HepG2 (cell line): ENCODE results near the gene LRRC3C. TPM values are rescaled to one million over a fixed set of nuclear protein-coding genes. Genes with fewer than 3 reads are reported as not detected.
A peak's percentile ranks its signal among the peaks of the same experiment; 100 is the strongest.

Experiments
- AHDC1 ChIP-seq: sonication (generic); formaldehyde crosslinking; IDR thresholded peaks from 2 replicates; pipeline ENCODE4 v1.5.1; 2020; ENCODE audit warnings: mild to moderate bottlenecking, missing genetic modification reagents, borderline replicate concordance
- CERS6 ChIP-seq: sonication (generic); formaldehyde crosslinking; IDR thresholded peaks from 2 replicates; pipeline ENCODE4 v1.5.0; 2020; ENCODE audit warnings: missing genetic modification reagents
- IKZF5 ChIP-seq: IDR thresholded peaks from 2 replicates; pipeline ENCODE4 v1.6.1; 2018; ENCODE audit warnings: missing genetic modification reagents, mild to moderate bottlenecking, missing compliant biosample characterization
- KDM1A ChIP-seq: IDR thresholded peaks from 2 replicates; pipeline ENCODE4 v1.6.1; 2016; ENCODE audit warnings: missing compliant biosample characterization
- KDM5A ChIP-seq: fragments of 200-600 bp; sonication (generic); IDR thresholded peaks from 2 replicates; pipeline ENCODE4 v1.7.0; 2018; ENCODE audit warnings: antibody characterized with exemption, mild to moderate bottlenecking, low read length, borderline replicate concordance
- MED8 ChIP-seq: sonication (generic); formaldehyde crosslinking; IDR thresholded peaks from 2 replicates; pipeline ENCODE4 v1.8.1; 2023; ENCODE audit warnings: mild to moderate bottlenecking, missing genetic modification reagents; ENCODE audit not compliant: insufficient replicate concordance
- PCBP1 ChIP-seq: fragments of 200-400 bp; formaldehyde crosslinking; IDR thresholded peaks from 2 replicates; pipeline ENCODE4 v1.6.1; 2017; ENCODE audit warnings: mild to moderate bottlenecking, low read depth, low read length, borderline replicate concordance
- PRDM4 ChIP-seq: sonication (generic); formaldehyde crosslinking; IDR thresholded peaks from 2 replicates; pipeline ENCODE4 v1.9.0; 2021; ENCODE audit warnings: missing genetic modification reagents, borderline replicate concordance
- REL ChIP-seq: sonication (generic); formaldehyde crosslinking; conservative IDR thresholded peaks from 2 replicates; pipeline ENCODE4 v1.8.0; 2022; ENCODE audit warnings: mild to moderate bottlenecking, missing genetic modification reagents, moderate library complexity
- STAG1 ChIP-seq: sonication (generic); formaldehyde crosslinking; IDR thresholded peaks from 2 replicates; pipeline ENCODE4 v1.4.0; 2020; ENCODE audit warnings: missing genetic modification reagents
- TOE1 ChIP-seq: sonication (generic); formaldehyde crosslinking; IDR thresholded peaks from 2 replicates; pipeline ENCODE4 v1.4.0; 2020; ENCODE audit warnings: mild to moderate bottlenecking, missing genetic modification reagents
- ZFAT ChIP-seq: sonication (generic); formaldehyde crosslinking; conservative IDR thresholded peaks from 2 replicates; pipeline ENCODE4 v1.8.1; 2023; ENCODE audit warnings: missing genetic modification reagents, inconsistent platforms
- ZNF251 ChIP-seq: sonication (generic); formaldehyde crosslinking; IDR thresholded peaks from 2 replicates; pipeline ENCODE4 v1.9.0; 2021; ENCODE audit warnings: mild to moderate bottlenecking, missing genetic modification reagents
- ZNF274 ChIP-seq: sonication (generic); formaldehyde crosslinking; IDR thresholded peaks from 2 replicates; pipeline ENCODE4 v1.5.1; 2020; ENCODE audit warnings: mild to moderate bottlenecking, missing genetic modification reagents
- ZNF703 ChIP-seq: sonication (generic); formaldehyde crosslinking; IDR thresholded peaks from 2 replicates; pipeline ENCODE4 v1.5.1; 2020; ENCODE audit warnings: missing genetic modification reagents, mild to moderate bottlenecking, moderate library complexity, borderline replicate concordance
- ZNF737 ChIP-seq: sonication (generic); formaldehyde crosslinking; IDR thresholded peaks from 2 replicates; pipeline ENCODE4 v1.5.0; 2020; ENCODE audit warnings: missing genetic modification reagents, mild to moderate bottlenecking, borderline replicate concordance
- ZNF766 ChIP-seq: sonication (generic); formaldehyde crosslinking; IDR thresholded peaks from 2 replicates; pipeline ENCODE4 v1.5.0; 2020; ENCODE audit warnings: missing genetic modification reagents, borderline replicate concordance
- polyA plus RNA-seq, 8 experiments: library from polyadenylated mRNA; depleted of rRNA in 3 of 8; stranded (reverse) in 7 of 8; unstranded in 1 of 8; fragments of >200 nt; fragmentation: Illumina TruSeq in 4 of 8; extraction: Trizol in 4 of 8; gene quantifications; 2 replicates each; pipeline versions ENCODE4 v1.2.1 to v1.2.3, GENCODE V29; 2011 to 2016; ENCODE audit warnings: low read depth in 4 of 8, missing spikeins in 1 of 8, mixed read lengths in 1 of 8; ENCODE audit not compliant: insufficient read depth in 1 of 8
- total RNA-seq, 5 experiments: library from RNA; depleted of rRNA; stranded (reverse); fragments of >200 nt; fragmentation: Illumina TruSeq; extraction: Trizol; gene quantifications; 2 replicates each; pipeline ENCODE4 v1.2.3, GENCODE V29; 2016; ENCODE audit warnings: low read depth in 1 of 5

Gene LRRC3C
- total and polyA plus RNA-seq, 2 of the 13 experiments (the other 11 are each of a cell fraction or from before 2014, with no cell fraction given): 0.17 TPM; not detected in 1

GRCh38 chr17:39927929-39928857 lies 661 bp downstream of the LRRC3C start (continued):
- TF ChIP-seq ZNF766 (CRISPR knock-in tag) (no peak), IKZF5 (no peak), MED8 (CRISPR knock-in tag) (peak; percentile 6), AHDC1 (CRISPR knock-in tag) (no peak), ZNF251 (CRISPR knock-in tag) (no peak; the same call in 1 of the 2 replicates), PCBP1 (no peak), KDM5A (0 out of 2 replicates have a peak, but pooled peaks have one; percentile 22), PRDM4 (CRISPR knock-in tag) (no peak), KDM1A (CRISPR knock-in tag) (no peak), REL (no peak), ZNF274 (CRISPR knock-in tag) (no peak), CERS6 (CRISPR knock-in tag) (no peak), STAG1 (CRISPR knock-in tag) (no peak; the same call in 1 of the 2 replicates), ZNF737 (CRISPR knock-in tag) (no peak), ZFAT (CRISPR knock-in tag) (no peak), TOE1 (CRISPR knock-in tag) (no peak), ZNF703 (no peak; the same call in 1 of the 2 replicates)
